ENCODE measurements around the gene ELP4.
"Not testable (repeated sequence)": the region's sequence is repeated elsewhere in the genome, so short reads cannot be mapped to it uniquely, and the experiment has no call there.

DNA sequence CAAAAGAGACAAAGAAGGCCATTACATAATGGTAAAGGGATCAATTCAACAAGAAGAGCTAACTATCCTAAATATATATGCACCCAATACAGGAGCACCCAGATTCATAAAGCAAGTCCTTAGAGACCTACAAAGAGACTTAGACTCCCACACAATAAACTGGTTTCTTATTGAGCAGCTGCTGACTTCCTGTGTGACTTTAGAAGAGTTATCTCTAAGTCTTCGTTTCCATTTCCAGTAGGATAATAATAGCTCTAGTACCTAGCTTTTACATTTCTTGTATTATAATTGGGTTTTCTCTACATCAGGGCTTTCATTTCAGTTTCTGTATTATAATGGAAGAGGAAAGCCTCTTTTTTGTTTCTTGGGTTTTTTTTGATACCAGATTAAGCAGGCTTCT lies 187.5 kb downstream of the ELP4 start:
- not testable (repeated sequence) for TF ChIP-seq POLR2AphosphoS5 (IDR thresholded peaks at IDR 0.05; ENCODE audit: borderline replicate concordance, low read depth, low read length); EZH2 (IDR thresholded peaks at IDR 0.05); FOXP2 (optimal IDR thresholded peaks at IDR 0.05; ENCODE audit: control extremely low read depth, extremely low read length, insufficient read depth)
